ENCODE data around the gene NAXD. TPM values are rescaled to one million over a fixed set of nuclear protein-coding genes. Genes with fewer than 3 reads are reported as not detected.
A peak's percentile ranks its signal among the peaks of the same experiment; 100 is the strongest.

Gene NAXD
- total and polyA plus RNA-seq, 2 of the 4 experiments (the other 2 are of a cell fraction), result 10.2 to 27.2 TPM

DNA sequence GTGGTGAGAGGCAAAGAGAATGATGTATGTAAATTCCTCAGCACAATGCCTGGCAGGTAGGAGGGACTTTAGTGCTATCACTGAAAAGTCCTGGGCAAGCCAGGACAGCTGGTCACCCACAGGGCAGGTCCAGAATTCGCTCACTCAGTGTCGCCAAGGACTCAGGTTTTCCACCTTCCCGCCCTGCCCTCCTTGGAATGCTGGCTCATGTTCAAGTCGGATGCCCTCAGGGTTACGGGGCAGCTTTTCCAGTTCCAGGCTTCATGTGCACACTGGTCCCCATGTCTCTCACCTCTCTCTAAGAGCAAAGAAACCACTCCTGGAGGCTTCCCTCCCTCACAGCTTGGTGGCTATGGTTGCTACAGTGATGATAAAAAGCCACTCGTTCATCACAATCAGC lies 24.8 kb upstream of the NAXD start:
- intact Hi-C loops (cut with micrococcal nuclease), result loop anchor here (5.0 kb wide), 2 partner anchors 322 to 462 kb away; no protein-coding TSS in a partner anchor
- dilution Hi-C loops (cut with HindIII; ENCODE audit: low sequenced_read_pairs, unreplicated experiment), result no loop called here
- POLR2A ChIA-PET (ENCODE audit: unreplicated experiment), result no interaction called here
- Histone ChIP-seq H4K91ac (ENCODE audit: insufficient read depth, low read depth, low read length) (no peak overlapping the region), H3K4ac (ENCODE audit: low read depth, low read length) (no peak overlapping the region), H4K20me1 (ENCODE audit: insufficient read depth, low read length) (no peaks in the 10 kb centered on the region), H3K4me2 (ENCODE audit: low read depth, low read length) (no peak overlapping the region), H3K23ac (ENCODE audit: low read depth, low read length) (no peak overlapping the region), H3K18ac (ENCODE audit: low read depth, low read length) (no peak overlapping the region), H3K79me1 (ENCODE audit: low read depth in 1 of 2, low read length in 2 of 2) (no peaks in the 10 kb centered on the region), H3K4me3 (ENCODE audit: insufficient read depth, low read depth, low read length) (no peak overlapping the region), H2BK5ac (ENCODE audit: low read depth, low read length, poor library complexity, severe bottlenecking) (no peak overlapping the region), H3K9me1 (ENCODE audit: insufficient read depth, low read length) (no peaks in the 10 kb centered on the region), H3K27ac (ENCODE audit: insufficient read depth, low read length) (no peak overlapping the region), H2BK20ac (ENCODE audit: low read depth, low read length) (no peak overlapping the region), H3K27me3 (ENCODE audit: control insufficient read depth, insufficient read depth, low read length) (peaks cover 2% of the 10 kb centered on the region; the same call in 1 of the 2 replicates), H4K5ac (ENCODE audit: low read depth, low read length) (no peak overlapping the region), H3K9ac (ENCODE audit: low read depth, low read length) (no peak overlapping the region), H2AK5ac (ENCODE audit: low read depth, low read length) (peak overlapping the region; percentile 18; the same call in 1 of the 2 replicates), H3K14ac (replicated peaks; ENCODE audit: low read depth, low read length) (no peak overlapping the region), H4K8ac (ENCODE audit: low read depth in 2 of 2, low read length in 2 of 2) (no peak overlapping the region), H2AK9ac (replicated peaks; ENCODE audit: low read depth, low read length, poor library complexity) (no peak overlapping the region), H3K4me1 (ENCODE audit: control insufficient read depth, insufficient read depth, low read length) (0 out of 2 replicates have a peak, but pooled peaks cover 4% of the 10 kb centered on the region), H2BK15ac (ENCODE audit: low read depth, low read length) (no peak overlapping the region), H3K9me3 (ENCODE audit: control insufficient read depth, insufficient read depth, low read length) (no peaks in the 10 kb centered on the region), H2BK120ac (ENCODE audit: low read depth, low read length) (no peak overlapping the region), H2AFZ (replicated peaks; ENCODE audit: low read length, poor library complexity) (no peak overlapping the region), H3K56ac (ENCODE audit: extremely low read depth, insufficient read depth, low read length) (no peak overlapping the region), H3K36me3 (ENCODE audit: control insufficient read depth, insufficient read depth, low read length) (no peaks in the 10 kb centered on the region)
- ATAC-seq (ENCODE audit: low read depth) (no peak), DNase-seq (no peak)
- WGBS, 2 experiments (ENCODE audit: extremely low coverage in 2 of 2, insufficient read length in 1 of 2), result no CpG with 5 or more reads among the region's 6 CpGs
- in situ Hi-C loops (cut with MboI; ENCODE audit: low sequenced_read_pairs), result loop anchor here (25.0 kb wide), 1 partner anchor 222 kb away; no protein-coding TSS in a partner anchor
- BruUV-seq (replicated peaks), result no TSS peak
- CTCF ChIA-PET, result no interaction called here
- TF ChIP-seq POLR2A (IDR thresholded peaks at IDR 0.05; ENCODE audit: low read depth, low read length) (no peak), RFX5 (IDR thresholded peaks at IDR 0.05; ENCODE audit: low read depth, low read length) (no peak), RCOR1 (IDR thresholded peaks at IDR 0.05; ENCODE audit: insufficient replicate concordance, low read length) (no peak), SMC3 (IDR thresholded peaks at IDR 0.05; ENCODE audit: low read depth, low read length) (no peak), RAD21 (IDR thresholded peaks at IDR 0.05; ENCODE audit: low read length) (no peak), MXI1 (IDR thresholded peaks at IDR 0.05; ENCODE audit: borderline replicate concordance, low read depth, low read length) (no peak), CHD1 (IDR thresholded peaks at IDR 0.05; ENCODE audit: low read depth, low read length) (no peak), FOS (IDR thresholded peaks at IDR 0.05; ENCODE audit: low read depth, low read length) (no peak), MAZ (IDR thresholded peaks at IDR 0.05; ENCODE audit: borderline replicate concordance, low read depth, low read length) (no peak), MAFK (IDR thresholded peaks at IDR 0.05; ENCODE audit: low read depth, low read length) (no peak), BHLHE40 (IDR thresholded peaks at IDR 0.05; ENCODE audit: low read depth, low read length) (no peak), CEBPB (IDR thresholded peaks at IDR 0.05; ENCODE audit: low read depth, low read length) (no peak), NFE2L2 (IDR thresholded peaks at IDR 0.05; ENCODE audit: low read depth, low read length) (no peak)
- TF ChIP-seq, protein P1, sequence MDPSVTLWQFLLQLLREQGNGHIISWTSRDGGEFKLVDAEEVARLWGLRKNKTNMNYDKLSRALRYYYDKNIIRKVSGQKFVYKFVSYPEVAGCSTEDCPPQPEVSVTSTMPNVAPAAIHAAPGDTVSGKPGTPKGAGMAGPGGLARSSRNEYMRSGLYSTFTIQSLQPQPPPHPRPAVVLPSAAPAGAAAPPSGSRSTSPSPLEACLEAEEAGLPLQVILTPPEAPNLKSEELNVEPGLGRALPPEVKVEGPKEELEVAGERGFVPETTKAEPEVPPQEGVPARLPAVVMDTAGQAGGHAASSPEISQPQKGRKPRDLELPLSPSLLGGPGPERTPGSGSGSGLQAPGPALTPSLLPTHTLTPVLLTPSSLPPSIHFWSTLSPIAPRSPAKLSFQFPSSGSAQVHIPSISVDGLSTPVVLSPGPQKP (IDR thresholded peaks at IDR 0.05; ENCODE audit: borderline replicate concordance, low read depth, low read length), result no peak
- TF ChIP-seq, protein P2, sequence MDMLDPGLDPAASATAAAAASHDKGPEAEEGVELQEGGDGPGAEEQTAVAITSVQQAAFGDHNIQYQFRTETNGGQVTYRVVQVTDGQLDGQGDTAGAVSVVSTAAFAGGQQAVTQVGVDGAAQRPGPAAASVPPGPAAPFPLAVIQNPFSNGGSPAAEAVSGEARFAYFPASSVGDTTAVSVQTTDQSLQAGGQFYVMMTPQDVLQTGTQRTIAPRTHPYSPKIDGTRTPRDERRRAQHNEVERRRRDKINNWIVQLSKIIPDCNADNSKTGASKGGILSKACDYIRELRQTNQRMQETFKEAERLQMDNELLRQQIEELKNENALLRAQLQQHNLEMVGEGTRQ (IDR thresholded peaks at IDR 0.05; ENCODE audit: low read depth, low read length), result no peak
- TF ChIP-seq, protein P3, sequence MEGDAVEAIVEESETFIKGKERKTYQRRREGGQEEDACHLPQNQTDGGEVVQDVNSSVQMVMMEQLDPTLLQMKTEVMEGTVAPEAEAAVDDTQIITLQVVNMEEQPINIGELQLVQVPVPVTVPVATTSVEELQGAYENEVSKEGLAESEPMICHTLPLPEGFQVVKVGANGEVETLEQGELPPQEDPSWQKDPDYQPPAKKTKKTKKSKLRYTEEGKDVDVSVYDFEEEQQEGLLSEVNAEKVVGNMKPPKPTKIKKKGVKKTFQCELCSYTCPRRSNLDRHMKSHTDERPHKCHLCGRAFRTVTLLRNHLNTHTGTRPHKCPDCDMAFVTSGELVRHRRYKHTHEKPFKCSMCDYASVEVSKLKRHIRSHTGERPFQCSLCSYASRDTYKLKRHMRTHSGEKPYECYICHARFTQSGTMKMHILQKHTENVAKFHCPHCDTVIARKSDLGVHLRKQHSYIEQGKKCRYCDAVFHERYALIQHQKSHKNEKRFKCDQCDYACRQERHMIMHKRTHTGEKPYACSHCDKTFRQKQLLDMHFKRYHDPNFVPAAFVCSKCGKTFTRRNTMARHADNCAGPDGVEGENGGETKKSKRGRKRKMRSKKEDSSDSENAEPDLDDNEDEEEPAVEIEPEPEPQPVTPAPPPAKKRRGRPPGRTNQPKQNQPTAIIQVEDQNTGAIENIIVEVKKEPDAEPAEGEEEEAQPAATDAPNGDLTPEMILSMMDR (conservative IDR thresholded peaks at IDR 0.05; ENCODE audit: low read depth, low read length), result no peak
